ENCODE results near the gene MMP14. TPM values are rescaled to one million over a fixed set of nuclear protein-coding genes. Genes with fewer than 3 reads are reported as not detected.

MMP14 gene
- total RNA-seq, result 268 and 400 TPM in 2 replicates

GRCh38 chr14:22836301-22837113, at the start of gene MMP14:
Gene MMP14, plus strand, starts transcription at chr14:22836585. Its CDS starts 233 bp downstream, at chr14:22836818.

GRCh38 chr14:22814941-22815713, 21.3 kb upstream of the MMP14 start, which contains the start of gene SLC7A7:
Gene SLC7A7, minus strand, starts transcription at chr14:22815435. Its CDS starts 2,037 bp downstream, at chr14:22813398.

GRCh38 chr14:22829661-22830442, 6.5 kb upstream of the MMP14 start, which contains the start of gene MRPL52:
Gene MRPL52, plus strand, starts transcription at chr14:22829887. Its CDS starts 26 bp downstream, at chr14:22829913.

GRCh38 chr14:22871224-22872032, 35.0 kb downstream of the MMP14 start, which contains the start of gene LRP10:
Gene LRP10, plus strand, starts transcription at chr14:22871740. Its CDS starts 564 bp downstream, at chr14:22872304.

GRCh38 chr14:22883173-22883976, 47.0 kb downstream of the MMP14 start, which contains the start of gene REM2:
Gene REM2, plus strand, starts transcription at chr14:22883222. Its CDS starts 66 bp downstream, at chr14:22883288.

Small RNA genes within 50 kb of the gene (small RNA-seq; reads per million reads assigned to genes)
- not detected for gene RF00019

Other genes with a start within 250 kb of the MMP14 start
- gene DAD1, start 247.4 kb upstream of the MMP14 start, total RNA-seq, result 416 and 457 TPM in 2 replicates
- gene ABHD4, start 238.3 kb upstream of the MMP14 start, total RNA-seq, result 9.8 and 14.6 TPM in 2 replicates
- not detected in 2 replicates for gene OR6J1, start 192.2 kb upstream of the MMP14 start, total RNA-seq
- gene OXA1L, start 69.9 kb upstream of the MMP14 start, total RNA-seq, result 84.1 and 96.4 TPM in 2 replicates
- 6.9 and 11.4 TPM in 2 replicates for gene SLC7A7, start 21.1 kb upstream of the MMP14 start, total RNA-seq
- gene MRPL52, start 6.7 kb upstream of the MMP14 start, total RNA-seq, result 40.8 and 120 TPM in 2 replicates
- 116 and 127 TPM in 2 replicates for gene LRP10, start 35.2 kb downstream of the MMP14 start, total RNA-seq
- gene REM2, start 46.6 kb downstream of the MMP14 start, total RNA-seq, result not detected in 2 replicates
- gene RBM23, start 82.6 kb downstream of the MMP14 start, total RNA-seq, result 61.1 and 90.1 TPM in 2 replicates
- gene PRMT5, start 92.8 kb downstream of the MMP14 start, total RNA-seq, result 59.2 and 61.7 TPM in 2 replicates
- 46.7 and 60.8 TPM in 2 replicates for gene HAUS4, start 120.5 kb downstream of the MMP14 start, total RNA-seq
- 54.9 and 71.9 TPM in 2 replicates for gene AJUBA, start 146.0 kb downstream of the MMP14 start, total RNA-seq
- gene C14orf93, start 173.6 kb downstream of the MMP14 start, total RNA-seq, result 5.8 and 6.2 TPM in 2 replicates
- 184 and 233 TPM in 2 replicates for gene PSMB5, start 198.3 kb downstream of the MMP14 start, total RNA-seq
- gene PSMB11, start 205.6 kb downstream of the MMP14 start, total RNA-seq, result not detected in 2 replicates
- 10.8 and 18.9 TPM in 2 replicates for gene CDH24, start 220.9 kb downstream of the MMP14 start, total RNA-seq